HG03520 (cell line): ENCODE results near the gene KLF12.

Source experiments
- ATAC-seq: cut with Tn5 transposase; IDR thresholded peaks from one replicate; pipeline ENCODE4 v1.9.1; 2021; ENCODE audit warnings: mild to moderate bottlenecking, moderate library complexity; ENCODE audit not compliant: unreplicated experiment

The KLF12 gene

DNA sequence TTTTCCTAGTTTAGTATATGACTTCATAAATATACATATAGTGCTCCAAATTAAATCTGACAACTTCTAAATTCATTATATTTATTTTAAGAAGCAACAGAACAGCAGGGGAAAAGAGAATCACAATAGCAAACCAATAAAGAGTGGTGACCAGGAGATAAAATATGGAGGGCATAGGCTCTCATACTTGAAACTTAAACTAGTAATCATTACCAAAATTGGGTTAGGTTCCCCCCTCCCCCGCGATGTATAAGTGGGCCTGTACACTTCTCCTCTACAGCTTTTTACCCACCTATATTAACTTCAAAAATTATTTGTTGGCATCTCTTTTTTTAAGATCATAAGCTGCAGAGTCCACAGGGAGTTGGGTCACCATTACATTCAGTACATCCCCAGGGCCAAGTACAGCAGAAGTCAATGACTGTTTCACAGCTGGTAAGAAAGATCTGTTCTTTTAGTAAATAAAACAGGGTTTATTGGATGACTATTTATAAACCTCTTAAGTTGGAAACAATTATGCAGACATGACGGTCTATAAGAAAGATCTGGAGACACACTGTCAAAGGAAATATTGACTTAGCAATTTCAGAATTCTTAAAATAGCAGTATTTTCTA is 29.4 kb downstream of the KLF12 start:
- ATAC-seq: no peak

DNA sequence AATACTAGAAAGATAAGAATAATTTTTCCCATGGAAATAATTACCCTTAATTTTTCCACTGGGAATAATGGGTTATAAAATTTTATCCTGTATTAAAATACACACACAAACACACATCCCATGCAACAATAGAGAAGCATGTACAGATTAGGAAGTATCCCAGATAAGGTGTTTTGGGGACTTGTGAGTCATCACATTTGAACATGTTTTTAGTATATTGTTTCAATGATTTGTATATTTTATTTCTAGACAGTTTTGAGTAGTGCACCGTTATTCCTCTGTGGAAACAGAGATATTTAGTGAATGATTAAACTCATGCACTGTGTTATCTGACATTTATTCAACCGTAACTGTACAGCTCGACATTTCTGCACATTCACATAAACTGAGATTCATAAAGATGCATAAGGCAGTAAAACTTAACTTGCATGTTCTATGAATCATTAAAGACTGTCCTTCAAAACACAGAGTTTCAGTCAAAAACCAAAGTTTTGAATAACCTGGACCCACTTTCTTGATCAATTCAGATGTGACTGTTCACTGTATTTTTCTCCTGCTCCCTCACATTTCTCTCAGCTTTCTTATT is 30.1 kb downstream of the KLF12 start:
- no peak for ATAC-seq

DNA sequence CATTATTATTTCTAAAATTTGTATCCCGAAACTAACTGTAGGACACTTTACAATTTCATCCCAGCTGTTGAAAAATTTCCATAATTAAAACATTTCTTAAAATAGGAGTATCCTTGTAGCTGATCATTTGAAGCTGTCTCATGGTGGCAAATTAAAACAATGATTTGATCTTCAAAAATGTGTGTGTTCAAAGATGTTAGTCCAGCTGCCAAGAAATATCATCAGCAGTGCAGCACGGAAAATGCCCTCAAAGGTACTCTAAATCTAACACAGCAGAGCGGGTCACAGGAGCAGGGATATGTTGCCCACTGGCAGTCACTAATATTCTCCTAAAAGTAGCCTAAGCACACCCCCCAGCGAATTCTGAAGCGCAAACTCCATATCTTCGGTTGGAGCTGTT is 31.0 kb downstream of the KLF12 start:
- ATAC-seq: no peak

DNA sequence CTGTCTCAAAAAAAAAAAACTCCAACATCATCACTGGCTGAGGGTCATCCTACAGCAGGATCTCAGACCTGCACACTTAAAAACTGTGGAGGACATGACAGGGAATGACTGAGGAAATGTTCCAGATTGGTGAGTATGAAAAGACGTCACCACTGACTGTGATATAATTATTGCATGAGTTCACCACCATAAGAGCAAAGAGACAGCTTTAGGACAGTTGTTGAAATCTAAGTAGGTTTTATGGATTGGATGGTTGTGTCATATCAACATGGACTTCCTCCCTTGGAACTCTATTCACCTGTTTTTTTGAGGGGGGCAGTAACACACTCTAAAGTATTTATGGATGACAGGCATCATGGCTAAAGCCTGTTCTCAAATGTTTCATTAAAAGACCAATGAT is 31.5 kb downstream of the KLF12 start:
- no peak for ATAC-seq

DNA sequence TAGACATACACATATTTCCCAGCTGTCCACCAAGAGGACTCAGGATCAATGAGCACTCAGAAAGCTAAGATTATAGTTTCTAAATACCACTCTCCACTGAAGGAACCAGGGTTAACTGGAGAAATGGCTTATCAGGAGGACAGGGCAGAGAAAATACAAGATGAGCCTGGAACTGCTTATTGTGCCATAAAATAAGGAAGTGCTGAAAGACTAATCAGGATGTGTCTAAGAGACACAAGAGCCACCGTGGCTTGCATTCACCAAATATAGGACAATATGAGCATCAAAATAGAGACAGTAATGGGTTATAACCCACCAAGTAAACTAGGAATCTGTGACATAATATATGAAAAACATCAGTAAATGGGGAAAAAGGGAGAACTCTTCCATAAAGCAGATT is 32.8 kb downstream of the KLF12 start:
- ATAC-seq: no peak

DNA sequence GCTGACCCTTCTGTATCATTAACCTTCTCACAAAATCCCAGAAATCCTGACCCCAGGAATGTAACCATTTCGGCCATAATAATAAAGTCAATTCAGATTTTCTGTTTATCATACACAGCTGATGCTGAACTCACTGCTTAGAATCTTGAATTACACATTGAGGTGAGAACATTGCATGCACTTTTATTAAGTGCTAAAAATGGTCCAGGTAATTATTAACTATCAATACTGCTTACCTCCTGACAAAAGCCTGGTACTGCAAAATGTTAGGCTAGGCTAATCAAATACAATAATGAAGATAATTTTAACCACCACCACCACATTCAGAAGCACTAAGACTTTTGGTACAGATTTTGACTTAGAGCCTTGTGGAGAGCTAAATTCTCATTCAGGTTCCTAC is 36.1 kb downstream of the KLF12 start:
- ATAC-seq: no peak

DNA sequence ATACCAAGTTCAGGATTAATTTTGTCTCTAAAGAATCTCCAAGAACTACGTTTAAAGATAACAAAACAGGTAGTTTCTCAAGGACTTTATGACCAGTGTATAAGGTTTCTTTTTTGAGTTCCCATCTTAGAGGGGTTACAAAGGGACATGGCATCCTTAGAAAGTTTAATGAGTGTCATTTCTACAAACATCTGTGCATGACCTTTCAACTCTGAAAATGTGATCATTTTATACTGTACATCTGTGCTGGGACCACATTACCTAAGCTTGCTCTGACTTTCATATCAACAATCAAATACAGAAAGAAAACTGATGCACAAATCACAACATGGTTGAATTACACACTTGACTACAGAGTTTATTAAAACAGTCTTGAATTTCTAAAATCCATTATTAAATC is 37.1 kb downstream of the KLF12 start:
- no peak for ATAC-seq

DNA sequence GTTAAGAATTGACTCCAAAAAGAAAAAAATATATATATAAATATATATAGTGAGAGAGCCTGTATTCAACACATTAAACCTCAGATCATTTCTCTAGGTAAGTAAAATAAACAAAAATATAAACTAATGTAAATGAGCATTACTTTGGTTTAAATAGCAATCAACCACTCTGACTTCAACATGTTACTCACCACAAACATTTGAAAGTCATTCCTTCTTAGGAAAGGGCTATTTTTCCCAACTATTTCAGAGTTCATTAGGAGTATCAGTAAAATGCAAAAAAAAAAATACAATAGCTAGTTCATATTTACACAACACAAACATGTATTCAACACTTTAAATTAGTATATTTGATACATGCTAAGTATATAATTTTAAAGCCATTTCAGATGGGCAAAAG is 40.5 kb downstream of the KLF12 start:
- no peak for ATAC-seq

DNA sequence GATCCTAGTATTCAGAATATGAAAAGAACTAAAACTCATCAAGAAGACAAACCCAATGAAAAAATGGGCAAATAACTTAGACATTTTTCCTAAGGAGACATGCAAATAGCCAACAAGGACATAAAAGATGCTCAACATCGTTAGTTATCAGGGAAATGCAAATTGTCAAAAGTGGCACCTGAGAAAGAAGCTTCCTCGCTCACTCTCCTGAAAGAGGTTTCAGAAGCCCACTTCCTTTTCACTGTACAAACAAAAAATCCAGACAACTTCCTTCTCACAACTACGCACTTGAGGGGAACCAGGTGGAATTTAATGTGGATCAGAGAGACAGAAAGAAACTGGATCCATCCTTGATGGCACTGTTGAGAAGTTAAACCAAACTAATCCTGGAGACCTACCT is 41.5 kb downstream of the KLF12 start:
- ATAC-seq: no peak

DNA sequence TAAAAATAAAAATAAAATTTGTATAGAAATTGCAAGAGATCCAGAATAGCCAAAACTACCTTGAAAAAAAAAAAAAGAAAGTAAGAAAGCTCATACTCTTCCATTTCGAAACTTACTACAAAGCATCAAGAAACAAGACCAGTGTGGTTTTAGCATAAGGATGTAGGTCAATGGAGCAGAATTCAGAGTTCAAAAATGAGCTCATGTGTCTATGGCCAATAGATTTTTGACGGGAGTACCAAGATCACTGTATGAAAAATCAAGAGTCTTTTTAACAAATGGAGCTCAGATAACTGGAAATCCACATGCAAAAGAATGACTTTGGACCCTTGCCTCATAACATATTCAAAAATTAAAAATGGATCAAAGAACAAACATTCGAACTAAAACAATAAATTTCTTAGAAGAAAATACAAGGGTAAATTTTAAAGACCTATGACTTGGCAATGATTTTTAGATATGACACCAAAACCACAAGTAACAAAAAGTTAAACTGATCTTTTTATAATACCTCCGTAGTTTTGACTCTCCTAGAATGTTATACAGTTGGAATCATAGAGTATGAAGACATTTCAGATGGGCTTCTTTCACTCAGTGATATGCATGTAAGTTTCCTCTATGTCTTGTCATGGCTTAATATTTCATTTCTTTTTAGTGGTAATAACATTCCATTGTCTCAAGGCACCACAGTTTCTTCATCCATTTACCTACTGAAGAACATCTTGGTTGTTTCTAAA is 43.2 kb downstream of the KLF12 start:
- ATAC-seq: no peak

DNA sequence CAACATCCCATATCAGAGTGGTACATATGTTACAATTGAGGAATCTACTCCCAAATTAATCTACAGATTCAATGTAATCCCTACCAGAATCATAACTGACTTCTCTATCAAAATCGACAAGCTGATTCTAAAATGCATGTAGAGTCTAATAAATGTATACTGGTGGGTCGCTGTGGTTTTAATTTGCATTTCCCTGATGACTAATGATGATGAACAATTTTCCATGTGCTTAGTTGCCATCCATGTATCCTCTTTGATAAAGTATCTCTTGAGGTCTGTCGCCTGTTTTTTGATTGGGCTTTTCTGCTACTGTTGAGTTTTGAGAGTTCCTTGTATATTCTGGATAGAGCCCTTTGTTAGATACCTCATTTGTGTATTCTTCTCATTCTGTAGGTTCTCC is 43.8 kb downstream of the KLF12 start:
- no peak for ATAC-seq

DNA sequence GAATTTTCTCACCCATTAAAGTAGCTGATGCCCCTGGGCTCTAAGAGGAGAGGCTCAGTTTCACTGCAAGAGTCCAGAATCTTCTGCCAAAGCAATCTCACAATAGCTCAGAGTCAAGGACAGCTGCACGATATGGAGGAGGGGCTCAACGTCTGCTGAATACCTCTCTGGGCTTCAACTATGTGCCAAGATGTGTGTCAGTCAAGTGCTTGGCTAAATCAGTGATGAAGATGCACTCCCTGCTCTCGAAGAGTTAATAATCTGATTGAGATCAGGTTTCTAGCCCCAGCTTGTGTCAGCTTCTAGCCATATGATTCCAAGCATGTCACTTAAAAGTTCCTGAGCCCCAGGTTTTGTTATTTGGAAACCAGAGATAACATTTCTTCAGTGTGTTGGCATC is 46.8 kb downstream of the KLF12 start:
- no peak for ATAC-seq
